Measurements from ENCODE around the gene KSR2.
"Not testable (repeated sequence)": the region's sequence is repeated elsewhere in the genome, so short reads cannot be mapped to it uniquely, and the experiment has no call there.

Gene KSR2

GRCh38 chr12:117749431-117749830 lies 219.4 kb downstream of the KSR2 start:
- H2BK15ac ChIP-seq (ENCODE audit: low read depth, poor library complexity, severe bottlenecking), result no peak overlapping the region
- no peak overlapping the region for H3K4ac ChIP-seq (ENCODE audit: low read depth in 1 of 2, low read length in 2 of 2)
- no peak overlapping the region for H3K4me2 ChIP-seq (ENCODE audit: low read length, poor library complexity, severe bottlenecking)
- no peak overlapping the region for H3K23ac ChIP-seq (ENCODE audit: low read length in 2 of 2)
- no peak for DNase-seq
- H3K36me3 ChIP-seq (ENCODE audit: control insufficient read depth in 1 of 2, insufficient read depth in 2 of 2, low read depth in 1 of 2, low read length in 2 of 2), result no peaks in the 10 kb centered on the region
- no peak overlapping the region for H3K14ac ChIP-seq (ENCODE audit: low read length in 2 of 2)
- no peak overlapping the region for H2BK5ac ChIP-seq (ENCODE audit: low read depth, low read length, poor library complexity, severe bottlenecking)
- peak overlapping the region; percentile 57 for H2AK5ac ChIP-seq (ENCODE audit: low read length, severe bottlenecking)
- H3K27ac ChIP-seq (ENCODE audit: low read length, poor library complexity, severe bottlenecking), result no peak overlapping the region
- H3K4me3 ChIP-seq (ENCODE audit: insufficient read depth in 1 of 2, low read depth in 1 of 2, low read length in 2 of 2), result no peak overlapping the region
- H2BK120ac ChIP-seq (ENCODE audit: low read depth, low read length), result no peak overlapping the region
- no peak overlapping the region for H4K8ac ChIP-seq (ENCODE audit: low read length)
- peaks cover 1% of the 10 kb centered on the region for H3K4me1 ChIP-seq (ENCODE audit: control insufficient read depth, insufficient read depth, low read depth, low read length)
- no peak overlapping the region for H3K9ac ChIP-seq (ENCODE audit: low read length)
- H3K9me3 ChIP-seq (ENCODE audit: control insufficient read depth, low read length), result no peaks in the 10 kb centered on the region
- peaks cover 0 to 8% of the 10 kb centered on the region in 2 experiments for H3K27me3 ChIP-seq (ENCODE audit: control insufficient read depth in 1 of 2, insufficient read depth in 1 of 2, low read length in 2 of 2)
- H2BK12ac ChIP-seq (ENCODE audit: low read length in 2 of 2), result no peak overlapping the region
- 87% methylated on average over 3 of the region's 3 CpGs for WGBS
- no peak overlapping the region for H4K91ac ChIP-seq (ENCODE audit: low read length)
- no peak overlapping the region for H3K18ac ChIP-seq (ENCODE audit: low read depth in 1 of 2, low read length in 2 of 2)
- H3K79me1 ChIP-seq (replicated peaks; ENCODE audit: low read length, poor library complexity, severe bottlenecking), result no peaks in the 10 kb centered on the region
- H2AFZ ChIP-seq (ENCODE audit: low read depth, low read length), result no peak overlapping the region

- not testable (repeated sequence) for H2BK12ac ChIP-seq (ENCODE audit: low read length in 2 of 2); H3K9me3 ChIP-seq (ENCODE audit: control insufficient read depth, low read length); H3K36me3 ChIP-seq (ENCODE audit: control insufficient read depth in 1 of 2, insufficient read depth in 2 of 2, low read depth in 1 of 2, low read length in 2 of 2); H2BK120ac ChIP-seq (ENCODE audit: low read depth, low read length); H3K14ac ChIP-seq (ENCODE audit: low read length in 2 of 2); H2BK5ac ChIP-seq (ENCODE audit: low read depth, low read length, poor library complexity, severe bottlenecking); H4K91ac ChIP-seq (ENCODE audit: low read length); H4K8ac ChIP-seq (ENCODE audit: low read length); H3K18ac ChIP-seq (ENCODE audit: low read depth in 1 of 2, low read length in 2 of 2); H3K4me3 ChIP-seq (ENCODE audit: insufficient read depth in 1 of 2, low read depth in 1 of 2, low read length in 2 of 2); H3K4me2 ChIP-seq (ENCODE audit: low read length, poor library complexity, severe bottlenecking); H3K27ac ChIP-seq (ENCODE audit: low read length, poor library complexity, severe bottlenecking); DNase-seq; H3K23ac ChIP-seq (ENCODE audit: low read length in 2 of 2); H3K4ac ChIP-seq (ENCODE audit: low read depth in 1 of 2, low read length in 2 of 2); H3K4me1 ChIP-seq (ENCODE audit: control insufficient read depth, insufficient read depth, low read depth, low read length); H2AK5ac ChIP-seq (ENCODE audit: low read length, severe bottlenecking); H2AFZ ChIP-seq (ENCODE audit: low read depth, low read length); H3K9ac ChIP-seq (ENCODE audit: low read length); H3K79me1 ChIP-seq (replicated peaks; ENCODE audit: low read length, poor library complexity, severe bottlenecking); H2BK15ac ChIP-seq (ENCODE audit: low read depth, poor library complexity, severe bottlenecking)
- H3K27me3 ChIP-seq (ENCODE audit: control insufficient read depth in 1 of 2, insufficient read depth in 1 of 2, low read length in 2 of 2), result peaks cover 0 to 12% of the 10 kb centered on the region in 2 experiments
Measured at GRCh38 chr12:117746358-117746757, 222.4 kb downstream of the KSR2 start.

- no peak overlapping the region for H2AK5ac ChIP-seq (ENCODE audit: low read length, severe bottlenecking)
- H3K27ac ChIP-seq (ENCODE audit: low read length, poor library complexity, severe bottlenecking), result no peak overlapping the region
- H3K4ac ChIP-seq (ENCODE audit: low read depth in 1 of 2, low read length in 2 of 2), result no peak overlapping the region
- no peak overlapping the region for H3K9ac ChIP-seq (ENCODE audit: low read length)
- 80% methylated on average over 1 of the region's 1 CpG for WGBS
- peaks cover 4% of the 10 kb centered on the region for H3K4me1 ChIP-seq (ENCODE audit: control insufficient read depth, insufficient read depth, low read depth, low read length)
- H3K18ac ChIP-seq (ENCODE audit: low read depth in 1 of 2, low read length in 2 of 2), result no peak overlapping the region
- H2BK12ac ChIP-seq (ENCODE audit: low read length in 2 of 2), result no peak overlapping the region
- H4K8ac ChIP-seq (ENCODE audit: low read length), result no peak overlapping the region
- H3K4me3 ChIP-seq (ENCODE audit: insufficient read depth in 1 of 2, low read depth in 1 of 2, low read length in 2 of 2), result no peak overlapping the region
- no peak overlapping the region for H2AFZ ChIP-seq (ENCODE audit: low read depth, low read length)
- H3K9me3 ChIP-seq (ENCODE audit: control insufficient read depth, low read length), result no peaks in the 10 kb centered on the region
- H3K79me1 ChIP-seq (replicated peaks; ENCODE audit: low read length, poor library complexity, severe bottlenecking), result no peaks in the 10 kb centered on the region
- H3K14ac ChIP-seq (ENCODE audit: low read length in 2 of 2), result no peak overlapping the region
- no peak overlapping the region for H4K91ac ChIP-seq (ENCODE audit: low read length)
- no peak overlapping the region for H3K4me2 ChIP-seq (ENCODE audit: low read length, poor library complexity, severe bottlenecking)
- H3K23ac ChIP-seq (ENCODE audit: low read length in 2 of 2), result no peak overlapping the region
- peaks cover 0 to 10% of the 10 kb centered on the region in 2 experiments for H3K27me3 ChIP-seq (ENCODE audit: control insufficient read depth in 1 of 2, insufficient read depth in 1 of 2, low read length in 2 of 2)
- no peaks in the 10 kb centered on the region for H3K36me3 ChIP-seq (ENCODE audit: control insufficient read depth in 1 of 2, insufficient read depth in 2 of 2, low read depth in 1 of 2, low read length in 2 of 2)
- H2BK120ac ChIP-seq (ENCODE audit: low read depth, low read length), result no peak overlapping the region
- no peak overlapping the region for H2BK5ac ChIP-seq (ENCODE audit: low read depth, low read length, poor library complexity, severe bottlenecking)
- H2BK15ac ChIP-seq (ENCODE audit: low read depth, poor library complexity, severe bottlenecking), result no peak overlapping the region
- DNase-seq, result peak; percentile 13
Measured at GRCh38 chr12:117744418-117744817, 224.4 kb downstream of the KSR2 start.

GRCh38 chr12:117743761-117744160 lies 225.0 kb downstream of the KSR2 start:
- H2BK5ac ChIP-seq (ENCODE audit: low read depth, low read length, poor library complexity, severe bottlenecking), result no peak overlapping the region
- H3K9me3 ChIP-seq (ENCODE audit: control insufficient read depth, low read length), result no peaks in the 10 kb centered on the region
- no peak overlapping the region for H3K4me2 ChIP-seq (ENCODE audit: low read length, poor library complexity, severe bottlenecking)
- no peak overlapping the region for H3K4me3 ChIP-seq (ENCODE audit: insufficient read depth in 1 of 2, low read depth in 1 of 2, low read length in 2 of 2)
- no peak overlapping the region for H3K9ac ChIP-seq (ENCODE audit: low read length)
- H3K27me3 ChIP-seq (ENCODE audit: control insufficient read depth in 1 of 2, insufficient read depth in 1 of 2, low read length in 2 of 2), result peaks cover 0 to 10% of the 10 kb centered on the region in 2 experiments
- no peak overlapping the region for H3K4ac ChIP-seq (ENCODE audit: low read depth in 1 of 2, low read length in 2 of 2)
- no peak overlapping the region for H2BK15ac ChIP-seq (ENCODE audit: low read depth, poor library complexity, severe bottlenecking)
- H3K18ac ChIP-seq (ENCODE audit: low read depth in 1 of 2, low read length in 2 of 2), result peak overlapping the region in 1 of 2 experiments; percentile 18
- peak overlapping the region in 1 of 2 experiments; percentile 70 for H2BK12ac ChIP-seq (ENCODE audit: low read length in 2 of 2)
- no peak overlapping the region for H4K8ac ChIP-seq (ENCODE audit: low read length)
- no peak overlapping the region for H3K27ac ChIP-seq (ENCODE audit: low read length, poor library complexity, severe bottlenecking)
- no peak overlapping the region for H3K23ac ChIP-seq (ENCODE audit: low read length in 2 of 2)
- peak overlapping the region in 1 of 2 experiments; percentile 9 for H3K14ac ChIP-seq (ENCODE audit: low read length in 2 of 2)
- H2AFZ ChIP-seq (ENCODE audit: low read depth, low read length), result no peak overlapping the region
- H3K36me3 ChIP-seq (ENCODE audit: control insufficient read depth in 1 of 2, insufficient read depth in 2 of 2, low read depth in 1 of 2, low read length in 2 of 2), result no peaks in the 10 kb centered on the region
- no peak overlapping the region for H4K91ac ChIP-seq (ENCODE audit: low read length)
- no peaks in the 10 kb centered on the region for H3K79me1 ChIP-seq (replicated peaks; ENCODE audit: low read length, poor library complexity, severe bottlenecking)
- peaks cover 4% of the 10 kb centered on the region for H3K4me1 ChIP-seq (ENCODE audit: control insufficient read depth, insufficient read depth, low read depth, low read length)
- H2BK120ac ChIP-seq (ENCODE audit: low read depth, low read length), result no peak overlapping the region
- no peak overlapping the region for H2AK5ac ChIP-seq (ENCODE audit: low read length, severe bottlenecking)
- DNase-seq, result no peak
- 96% methylated on average over 1 of the region's 1 CpG for WGBS

Measured in mesenchymal stem cell (in vitro differentiated cells and primary cell).